GM20431 (cell line): ENCODE data around the gene PSMD5.

ENCODE experiments used
- in situ Hi-C: fragments of 300-500 bp; cut with MseI, MboI; formaldehyde crosslinking; loops from one replicate; pipeline ENCODE4 v1.15.0; 2020; ENCODE audit warnings: low sequenced_read_pairs; ENCODE audit not compliant: unreplicated experiment

PSMD5 gene

DNA sequence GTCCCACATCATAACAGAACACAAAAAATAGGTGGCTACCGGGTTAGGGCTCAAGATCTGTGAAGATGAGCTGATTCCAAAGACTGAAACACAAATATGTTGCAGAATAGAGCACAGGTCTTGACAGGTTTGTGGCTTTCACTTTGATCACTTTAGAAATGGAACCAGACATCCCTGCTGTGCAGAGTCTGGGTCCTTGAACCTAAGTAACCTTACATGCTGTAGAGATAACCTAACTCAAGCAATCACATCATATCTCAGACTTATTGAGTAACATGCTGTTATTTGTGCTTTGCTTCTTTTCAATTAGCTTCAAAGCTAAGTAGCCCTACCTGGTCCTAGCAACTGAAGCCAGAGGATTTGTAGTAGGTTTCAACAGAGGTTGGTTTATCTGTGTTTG is 73.8 kb downstream of the PSMD5 start:
- in situ Hi-C loops = loop anchor here (25.0 kb wide), 1 partner anchor 293 kb away; the partner anchor contains the start of genes C5 and CNTRL

DNA sequence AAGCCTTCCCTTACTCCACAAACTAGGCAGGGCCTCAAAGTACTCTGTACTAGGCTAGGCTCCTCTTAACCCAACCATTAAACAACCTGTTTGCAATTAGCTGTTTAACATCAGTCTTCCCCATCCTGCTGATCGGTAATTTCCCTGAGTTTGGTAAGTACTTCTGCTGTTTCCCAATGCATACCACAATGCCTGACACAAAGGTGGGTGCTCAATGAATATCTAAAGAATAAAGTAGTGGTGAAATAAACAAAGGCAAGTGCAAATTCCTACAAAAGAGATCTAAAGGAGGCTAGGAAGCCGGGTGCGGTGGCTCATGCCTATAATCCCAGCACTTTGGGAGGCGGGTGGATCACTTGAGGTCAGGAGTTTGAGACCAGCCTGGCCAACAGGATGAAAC is 74.5 kb downstream of the PSMD5 start:
- in situ Hi-C loops = loop anchor here (25.0 kb wide), 1 partner anchor 294 kb away; the partner anchor contains the start of genes C5 and CNTRL

DNA sequence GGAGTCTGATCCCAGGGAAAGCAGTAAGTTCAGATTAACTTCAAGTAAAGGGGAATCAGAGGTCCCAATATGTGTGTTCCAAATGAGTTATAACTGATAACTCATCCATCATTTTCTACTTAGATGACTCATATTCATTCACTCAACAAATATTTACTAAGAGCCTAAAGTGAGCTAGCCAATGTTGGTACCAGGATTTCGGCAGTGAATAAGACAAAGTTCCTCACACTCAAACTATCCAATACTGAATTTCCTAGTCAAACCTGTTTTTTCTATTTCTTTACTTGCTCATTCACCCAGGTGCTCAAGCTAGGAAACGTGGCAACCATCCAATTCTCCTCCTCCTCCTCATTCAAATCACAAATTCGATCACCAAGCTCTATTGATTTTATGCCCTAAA is 75.3 kb downstream of the PSMD5 start:
- in situ Hi-C loops = loop anchor here (25.0 kb wide), 1 partner anchor 295 kb away; the partner anchor contains the start of genes C5 and CNTRL
